ENCODE data around the gene HAPSTR1. TPM values are rescaled to one million over a fixed set of nuclear protein-coding genes. Genes with fewer than 3 reads are reported as not detected.
A peak's percentile ranks its signal among the peaks of the same experiment; 100 is the strongest.

Gene HAPSTR1
- total and polyA plus RNA-seq, 2 donors (not counting 3 experiments of a cell fraction or from before 2014, with no cell fraction given): 15.7 to 63.7 TPM

DNA sequence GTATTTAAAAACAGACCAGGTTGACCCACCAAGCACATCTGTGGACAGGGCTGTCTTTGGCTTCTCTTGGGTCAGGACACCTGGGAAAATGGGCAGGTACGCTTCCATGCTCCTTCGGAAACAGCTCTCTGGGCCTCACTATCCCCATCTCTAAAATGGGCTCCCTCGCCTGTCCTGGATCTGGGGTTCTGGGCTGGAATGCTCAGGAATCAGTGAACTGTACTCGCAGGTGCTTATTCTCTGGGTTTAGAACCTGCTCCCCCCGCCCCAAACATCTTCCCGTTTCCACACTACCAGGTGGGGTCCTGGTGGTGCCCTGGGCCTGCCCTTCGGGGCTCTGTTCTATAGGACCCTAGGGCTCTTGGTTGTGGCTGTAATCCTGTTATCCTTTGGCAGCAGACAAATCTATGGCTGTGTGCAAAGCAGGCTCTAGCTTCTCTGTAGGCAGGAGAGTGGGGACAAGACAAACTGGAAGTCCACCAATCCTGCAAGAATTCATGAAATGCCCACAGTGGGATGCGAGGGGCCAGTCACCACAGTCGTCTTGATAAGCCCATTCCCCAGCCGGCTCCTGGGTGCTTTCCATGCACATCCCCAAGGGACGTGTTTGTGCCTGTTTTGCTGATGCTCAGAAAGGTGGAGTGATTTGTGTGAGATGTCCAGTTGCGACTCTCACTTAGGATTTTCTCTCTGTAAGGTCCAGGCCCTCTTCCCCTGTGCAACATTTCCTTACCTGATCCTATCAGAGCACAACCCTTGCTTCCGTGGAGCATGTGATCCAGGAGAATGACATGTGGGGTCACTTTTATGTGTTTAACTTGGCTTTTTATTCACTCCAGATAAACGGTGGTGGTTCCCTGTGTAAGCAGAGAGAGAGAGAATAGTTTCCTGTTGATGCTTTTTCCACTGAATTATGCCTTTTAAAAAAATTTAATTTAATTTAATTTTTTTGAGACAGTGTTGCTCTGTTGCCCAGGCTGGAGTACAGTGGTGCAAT is 37.2 kb downstream of the HAPSTR1 start:
- no TSS peak for BruUV-seq (replicated peaks)
- TF ChIP-seq POLR2AphosphoS5 (IDR thresholded peaks at IDR 0.05; ENCODE audit: insufficient read depth, low read depth, low read length) (no peak), MYC (IDR thresholded peaks at IDR 0.05; ENCODE audit: low read depth, low read length) (no peak), JUN (IDR thresholded peaks at IDR 0.05; ENCODE audit: borderline replicate concordance, insufficient read depth, insufficient read length, low read depth) (no peak), GATA2 (IDR thresholded peaks at IDR 0.05; ENCODE audit: insufficient read depth, insufficient read length, low read depth, low read length) (no peak), POLR2A (IDR thresholded peaks at IDR 0.05; ENCODE audit: low read depth, low read length) (no peak), EZH2 (IDR thresholded peaks at IDR 0.05; ENCODE audit: borderline replicate concordance, low read depth, low read length, severe bottlenecking) (no peak), FOS (IDR thresholded peaks at IDR 0.05; ENCODE audit: borderline replicate concordance, insufficient read depth, low read length) (no peak)
- TF ChIP-seq, protein P1, sequence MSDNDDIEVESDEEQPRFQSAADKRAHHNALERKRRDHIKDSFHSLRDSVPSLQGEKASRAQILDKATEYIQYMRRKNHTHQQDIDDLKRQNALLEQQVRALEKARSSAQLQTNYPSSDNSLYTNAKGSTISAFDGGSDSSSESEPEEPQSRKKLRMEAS (IDR thresholded peaks at IDR 0.05; ENCODE audit: insufficient read depth, insufficient read length): no peak
- TF ChIP-seq, protein P2, sequence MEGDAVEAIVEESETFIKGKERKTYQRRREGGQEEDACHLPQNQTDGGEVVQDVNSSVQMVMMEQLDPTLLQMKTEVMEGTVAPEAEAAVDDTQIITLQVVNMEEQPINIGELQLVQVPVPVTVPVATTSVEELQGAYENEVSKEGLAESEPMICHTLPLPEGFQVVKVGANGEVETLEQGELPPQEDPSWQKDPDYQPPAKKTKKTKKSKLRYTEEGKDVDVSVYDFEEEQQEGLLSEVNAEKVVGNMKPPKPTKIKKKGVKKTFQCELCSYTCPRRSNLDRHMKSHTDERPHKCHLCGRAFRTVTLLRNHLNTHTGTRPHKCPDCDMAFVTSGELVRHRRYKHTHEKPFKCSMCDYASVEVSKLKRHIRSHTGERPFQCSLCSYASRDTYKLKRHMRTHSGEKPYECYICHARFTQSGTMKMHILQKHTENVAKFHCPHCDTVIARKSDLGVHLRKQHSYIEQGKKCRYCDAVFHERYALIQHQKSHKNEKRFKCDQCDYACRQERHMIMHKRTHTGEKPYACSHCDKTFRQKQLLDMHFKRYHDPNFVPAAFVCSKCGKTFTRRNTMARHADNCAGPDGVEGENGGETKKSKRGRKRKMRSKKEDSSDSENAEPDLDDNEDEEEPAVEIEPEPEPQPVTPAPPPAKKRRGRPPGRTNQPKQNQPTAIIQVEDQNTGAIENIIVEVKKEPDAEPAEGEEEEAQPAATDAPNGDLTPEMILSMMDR (IDR thresholded peaks at IDR 0.05; ENCODE audit: extremely low read depth in 1 of 2, insufficient read depth in 1 of 2, low read depth in 1 of 2, low read length in 2 of 2): no peak

More for the DNA sequence above, 37.2 kb downstream of the HAPSTR1 start:
- POLR2A ChIA-PET: interaction anchor here (1.0 to 1.7 kb wide), 2 partner anchors 36 to 38 kb away, joined by 3 to 5 read pairs; partner anchors contain the start of gene HAPSTR1
- Histone ChIP-seq H3K27ac (ENCODE audit: insufficient read depth, low read depth, low read length) (peak overlapping the region; percentile 73), H3K27me3 (ENCODE audit: control insufficient read depth in 2 of 2, insufficient read depth in 2 of 2, low read length in 2 of 2) (no peaks in the 10 kb centered on the region), H3K9ac (replicated peaks; ENCODE audit: extremely low read depth, insufficient read depth, low read length) (peak overlapping the region; percentile 30), H3K9me1 (replicated peaks; ENCODE audit: control insufficient read depth, extremely low read depth, insufficient read depth, low read length) (no peaks in the 10 kb centered on the region), H3K79me2 (ENCODE audit: control insufficient read depth, insufficient read depth, low read length) (peaks cover 12% of the 10 kb centered on the region), H3K4me2 (ENCODE audit: insufficient read depth, low read length) (peak overlapping the region; percentile 20), H4K20me1 (replicated peaks; ENCODE audit: control insufficient read depth, extremely low read depth, insufficient read depth, low read length) (no peaks in the 10 kb centered on the region), H3K4me3 (replicated peaks in 1 of 3; ENCODE audit: insufficient read depth in 1 of 3, low read depth in 1 of 3, low read length in 3 of 3) (no peak overlapping the region), H2AFZ (ENCODE audit: low read depth, low read length) (no peak overlapping the region), H3K36me3 (ENCODE audit: control insufficient read depth in 2 of 2, extremely low read depth in 1 of 2, insufficient read depth in 2 of 2, low read length in 2 of 2) (peaks cover 0 to 7% of the 10 kb centered on the region in 2 experiments), H3K4me1 (ENCODE audit: control insufficient read depth, extremely low read depth, insufficient read depth, low read length) (peaks cover 23% of the 10 kb centered on the region), H3K9me3 (replicated peaks; ENCODE audit: control insufficient read depth, insufficient read depth, low read length) (no peaks in the 10 kb centered on the region)
- peak; percentile 44 for DNase-seq (ENCODE audit: low read depth, low spot score)
- CTCF ChIA-PET: interaction anchor here (1.0 to 1.5 kb wide), 5 partner anchors 10 to 260 kb away, joined by 3 to 11 read pairs (median 5); partner anchors contain the start of genes CARHSP1 and HAPSTR1
- intact Hi-C loops (cut with micrococcal nuclease) (no loop called here), dilution Hi-C loops (cut with MboI; ENCODE audit: extremely low pct_ligation_motif_present, low sequenced_read_pairs) (no loop called here)
- FAIRE-seq: no peak
